Measurements from ENCODE around the gene RORB. TPM values are rescaled to one million over a fixed set of nuclear protein-coding genes. Genes with fewer than 3 reads are reported as not detected.
A peak's percentile ranks its signal among the peaks of the same experiment; 100 is the strongest.

The RORB gene
- total RNA-seq, 1 donor from 2014 or later = 0.02 TPM

DNA sequence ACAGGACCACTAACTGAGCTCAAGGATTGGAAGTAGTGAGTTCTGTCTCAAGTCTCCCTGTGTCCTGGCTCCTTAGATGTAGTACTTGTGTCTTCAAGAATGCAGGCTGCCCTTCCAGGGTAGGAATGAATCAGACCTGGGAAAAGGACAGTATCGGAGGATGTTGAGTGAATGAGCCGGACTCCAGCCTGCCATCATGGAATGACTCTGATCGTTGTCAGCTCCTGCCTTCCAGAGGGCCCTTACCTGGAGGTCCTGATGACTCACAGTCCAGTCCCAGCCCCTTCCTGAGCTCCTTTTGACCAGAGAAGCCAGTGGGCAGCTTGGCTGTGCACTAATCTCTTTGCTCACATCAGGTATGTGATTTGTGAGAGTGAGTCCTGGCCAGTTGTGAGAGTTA is 229.4 kb downstream of the RORB start:
- peaks cover 3% of the 10 kb centered on the region for H3K27me3 Mint-ChIP-seq
- H3K36me3 Mint-ChIP-seq (ENCODE audit: low read depth) = no peaks in the 10 kb centered on the region
- no peaks in the 10 kb centered on the region for H3K9me3 Mint-ChIP-seq
- H3K4me3 Mint-ChIP-seq = no peak overlapping the region
- no peak for DNase-seq
- intact Hi-C loops (cut with micrococcal nuclease) = no loop called here
- no peaks in the 10 kb centered on the region for H3K4me1 Mint-ChIP-seq
- no peak overlapping the region for H3K27ac Mint-ChIP-seq

DNA sequence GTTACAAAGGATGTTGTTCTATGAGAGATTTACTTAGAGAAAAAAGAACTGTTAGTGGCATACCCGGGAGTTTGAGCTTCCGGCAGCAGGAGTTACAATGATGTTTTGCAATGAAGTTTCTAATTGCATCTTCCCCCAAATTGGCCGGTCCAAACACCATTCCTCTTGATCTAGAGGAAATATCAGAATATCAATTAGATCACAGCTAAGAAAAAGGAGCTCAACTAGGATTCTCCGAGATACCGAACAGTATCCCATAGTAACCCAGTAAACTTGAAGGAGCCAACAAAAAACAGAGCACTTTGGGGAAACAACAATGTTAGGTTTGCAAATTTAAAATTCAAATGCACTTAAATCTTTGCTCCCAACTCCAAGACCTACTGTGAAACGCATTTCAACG is 231.0 kb downstream of the RORB start:
- Mint-ChIP-seq H3K27me3 (peaks cover 3% of the 10 kb centered on the region), H3K36me3 (ENCODE audit: low read depth) (no peaks in the 10 kb centered on the region), H3K9me3 (no peaks in the 10 kb centered on the region), H3K4me1 (no peaks in the 10 kb centered on the region), H3K27ac (no peak overlapping the region), H3K4me3 (no peak overlapping the region)
- intact Hi-C loops (cut with micrococcal nuclease) = no loop called here
- no peak for DNase-seq

- H3K4me1 Mint-ChIP-seq = no peaks in the 10 kb centered on the region
- intact Hi-C loops (cut with micrococcal nuclease) = no loop called here
- H3K4me3 Mint-ChIP-seq = no peak overlapping the region
- H3K27me3 Mint-ChIP-seq = peaks cover 3% of the 10 kb centered on the region
- no peak for DNase-seq
- no peak overlapping the region for H3K27ac Mint-ChIP-seq
- no peaks in the 10 kb centered on the region for H3K36me3 Mint-ChIP-seq (ENCODE audit: low read depth)
- H3K9me3 Mint-ChIP-seq = no peaks in the 10 kb centered on the region
Measured at GRCh38 chr9:74729136-74729695, 232.1 kb downstream of the RORB start.

- Mint-ChIP-seq H3K9me3 (no peaks in the 10 kb centered on the region), H3K27me3 (peaks cover 3% of the 10 kb centered on the region), H3K4me1 (peaks cover 4% of the 10 kb centered on the region), H3K4me3 (peak overlapping the region; percentile 49), H3K36me3 (ENCODE audit: low read depth) (no peaks in the 10 kb centered on the region), H3K27ac (no peak overlapping the region)
- intact Hi-C loops (cut with micrococcal nuclease) = no loop called here
- no peak for DNase-seq
Measured at GRCh38 chr9:74735761-74736160, 238.6 kb downstream of the RORB start.

DNA sequence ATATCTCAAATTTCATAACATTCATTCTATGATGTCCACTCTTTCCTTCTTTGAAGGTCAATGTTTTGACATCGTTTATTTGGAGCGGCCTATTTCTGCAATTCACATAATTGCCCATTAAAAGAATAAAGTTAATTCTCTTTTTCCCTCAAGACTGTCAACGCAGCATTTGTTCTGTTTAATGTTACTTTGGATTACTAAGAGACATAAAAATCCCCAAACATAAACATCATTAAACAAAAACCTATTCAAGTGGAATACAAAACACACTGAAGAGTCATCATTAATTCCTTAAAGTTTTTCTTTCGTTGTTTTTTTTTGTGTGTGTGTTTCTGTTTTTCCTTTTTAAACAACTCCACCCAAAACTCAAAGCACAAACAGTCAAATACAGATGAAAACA is 239.5 kb downstream of the RORB start:
- peaks cover 5% of the 10 kb centered on the region for H3K27me3 Mint-ChIP-seq
- intact Hi-C loops (cut with micrococcal nuclease) = no loop called here

GRCh38 chr9:74742191-74742790 is 245.2 kb downstream of the RORB start:
- Mint-ChIP-seq H3K9me3 (no peaks in the 10 kb centered on the region), H3K27me3 (peaks cover 25% of the 10 kb centered on the region), H3K27ac (no peak overlapping the region), H3K4me3 (no peak overlapping the region), H3K4me1 (no peaks in the 10 kb centered on the region), H3K36me3 (ENCODE audit: low read depth) (no peaks in the 10 kb centered on the region)
- intact Hi-C loops (cut with micrococcal nuclease) = loop anchor here (10.0 kb wide), 1 partner anchor 167 kb away; no protein-coding TSS in a partner anchor
- no peak for DNase-seq

More for the DNA sequence above, 239.5 kb downstream of the RORB start:
- no peak overlapping the region for H3K27ac Mint-ChIP-seq
- H3K4me1 Mint-ChIP-seq = peaks cover 4% of the 10 kb centered on the region
- H3K36me3 Mint-ChIP-seq (ENCODE audit: low read depth) = no peaks in the 10 kb centered on the region
- H3K4me3 Mint-ChIP-seq = no peak overlapping the region
- H3K9me3 Mint-ChIP-seq = no peaks in the 10 kb centered on the region
- DNase-seq = no peak

Data from activated CD4-positive, alpha-beta T cell treated with anti-CD3 and anti-CD28 coated beads, Interleukin-2, amount 10 ng/mL, durations not matched to agents 24 days and 14 days (primary cell).